Astrocyte of the cerebellum (primary cell): ENCODE results near the gene RFX8.

Experiments
- DNase-seq: peaks from one replicate; pipeline ENCODE4 v3.0.0-alpha.2; 2011; ENCODE audit warnings: low read depth
- H3K4me3 ChIP-seq: 2 replicates; pipeline ENCODE4 v1.5.1; 2011; ENCODE audit warnings: mild to moderate bottlenecking, low read depth, low read length, moderate library complexity
- in situ Hi-C: cut with HindIII; loops from 2 replicates; pipeline ENCODE4 v1.10.0; 2017; ENCODE audit warnings: low sequenced_read_pairs
- TF ChIP-seq, protein P1 (sequence below): IDR thresholded peaks from 2 replicates; pipeline ENCODE4 v1.5.1; 2012; ENCODE audit warnings: low read length, low read depth, moderate library complexity, mild to moderate bottlenecking; ENCODE audit errors: missing control alignments

RFX8 gene

DNA sequence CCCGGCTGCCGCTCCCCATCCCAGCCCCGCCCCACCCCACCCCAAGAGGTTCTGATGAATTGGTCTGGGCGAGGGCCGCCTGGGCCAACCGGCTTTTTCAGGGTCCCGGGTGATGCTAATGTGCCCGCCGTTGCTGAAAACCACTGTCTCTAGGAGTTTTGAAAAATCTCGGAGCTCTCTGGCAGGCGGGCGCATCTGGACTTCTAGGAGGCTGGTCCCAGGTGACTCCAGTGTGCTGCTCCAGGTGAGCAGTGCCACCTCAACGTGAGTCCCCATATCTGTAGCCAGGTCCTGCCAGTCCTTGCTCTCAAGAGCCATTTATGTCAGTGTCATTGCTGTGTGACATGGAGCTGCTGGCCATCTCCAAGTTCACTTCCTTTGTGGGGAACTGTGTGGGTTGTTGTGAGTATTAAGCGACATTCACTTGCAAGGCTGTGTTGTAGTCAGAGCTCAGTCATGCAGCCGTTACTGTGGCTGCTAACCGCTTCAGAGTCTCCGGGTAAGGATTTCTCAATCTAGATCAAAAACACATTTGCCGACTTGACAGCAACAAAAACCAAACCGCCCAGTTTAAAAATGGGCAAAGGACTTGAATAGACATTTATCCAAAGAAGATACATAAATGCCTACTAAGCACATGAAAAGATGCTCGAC lies at the start of gene RFX8:
Gene RFX8 (minus strand): TSS at position 382 of the 654 bp plus-strand sequence. CDS start 8,264 bp downstream, outside the sequence.
- DNase-seq: peak; percentile 56
- in situ Hi-C loops: no loop called here
- peak within 1 kb of the TSS; percentile 40 for H3K4me3 ChIP-seq
- TF ChIP-seq, protein P1, sequence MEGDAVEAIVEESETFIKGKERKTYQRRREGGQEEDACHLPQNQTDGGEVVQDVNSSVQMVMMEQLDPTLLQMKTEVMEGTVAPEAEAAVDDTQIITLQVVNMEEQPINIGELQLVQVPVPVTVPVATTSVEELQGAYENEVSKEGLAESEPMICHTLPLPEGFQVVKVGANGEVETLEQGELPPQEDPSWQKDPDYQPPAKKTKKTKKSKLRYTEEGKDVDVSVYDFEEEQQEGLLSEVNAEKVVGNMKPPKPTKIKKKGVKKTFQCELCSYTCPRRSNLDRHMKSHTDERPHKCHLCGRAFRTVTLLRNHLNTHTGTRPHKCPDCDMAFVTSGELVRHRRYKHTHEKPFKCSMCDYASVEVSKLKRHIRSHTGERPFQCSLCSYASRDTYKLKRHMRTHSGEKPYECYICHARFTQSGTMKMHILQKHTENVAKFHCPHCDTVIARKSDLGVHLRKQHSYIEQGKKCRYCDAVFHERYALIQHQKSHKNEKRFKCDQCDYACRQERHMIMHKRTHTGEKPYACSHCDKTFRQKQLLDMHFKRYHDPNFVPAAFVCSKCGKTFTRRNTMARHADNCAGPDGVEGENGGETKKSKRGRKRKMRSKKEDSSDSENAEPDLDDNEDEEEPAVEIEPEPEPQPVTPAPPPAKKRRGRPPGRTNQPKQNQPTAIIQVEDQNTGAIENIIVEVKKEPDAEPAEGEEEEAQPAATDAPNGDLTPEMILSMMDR: no peak

DNA sequence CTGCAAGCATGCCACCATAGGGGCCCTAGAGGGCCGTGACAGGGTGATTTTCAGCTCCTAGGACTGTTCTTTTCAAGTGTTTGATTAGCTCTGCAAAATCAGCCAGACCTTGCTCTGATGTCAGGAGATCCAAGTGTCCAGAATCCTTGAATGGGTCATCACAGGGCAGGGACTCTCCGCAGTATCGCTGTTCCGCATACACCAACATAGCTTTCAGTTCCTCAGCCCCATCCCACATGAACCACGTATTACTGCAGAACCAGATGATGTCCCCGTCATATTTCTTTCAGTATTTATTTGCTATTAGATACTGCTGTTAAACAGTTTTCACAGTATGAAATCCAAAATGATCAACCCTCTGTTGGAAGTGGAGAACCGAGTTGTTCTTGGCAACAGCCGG lies 46.6 kb upstream of the RFX8 start:
- no peak for DNase-seq
- in situ Hi-C loops: no loop called here
- no peak overlapping the region for H3K4me3 ChIP-seq
- TF ChIP-seq, protein P1: no peak

DNA sequence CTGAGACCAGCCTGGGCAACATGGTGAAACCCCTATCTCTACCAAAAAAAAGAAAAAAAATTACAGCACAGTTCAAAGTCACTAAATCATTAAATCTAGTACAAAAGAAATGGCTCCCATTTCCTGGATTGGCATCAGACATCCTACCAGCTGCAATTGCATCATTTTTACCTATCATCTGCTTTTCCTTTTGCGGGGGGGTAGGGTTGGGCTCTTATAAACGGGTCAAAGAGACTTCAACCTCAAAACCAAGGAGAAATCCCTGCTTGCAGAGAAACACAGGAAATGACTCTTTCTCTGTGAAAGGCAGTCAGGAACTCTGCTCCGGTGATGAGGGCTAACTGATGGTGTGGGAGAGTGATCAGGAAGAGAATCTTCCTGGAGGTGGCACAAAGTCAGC lies 45.3 kb upstream of the RFX8 start:
- no peak overlapping the region for H3K4me3 ChIP-seq
- DNase-seq: no peak
- in situ Hi-C loops: no loop called here
- TF ChIP-seq, protein P1: no peak

DNA sequence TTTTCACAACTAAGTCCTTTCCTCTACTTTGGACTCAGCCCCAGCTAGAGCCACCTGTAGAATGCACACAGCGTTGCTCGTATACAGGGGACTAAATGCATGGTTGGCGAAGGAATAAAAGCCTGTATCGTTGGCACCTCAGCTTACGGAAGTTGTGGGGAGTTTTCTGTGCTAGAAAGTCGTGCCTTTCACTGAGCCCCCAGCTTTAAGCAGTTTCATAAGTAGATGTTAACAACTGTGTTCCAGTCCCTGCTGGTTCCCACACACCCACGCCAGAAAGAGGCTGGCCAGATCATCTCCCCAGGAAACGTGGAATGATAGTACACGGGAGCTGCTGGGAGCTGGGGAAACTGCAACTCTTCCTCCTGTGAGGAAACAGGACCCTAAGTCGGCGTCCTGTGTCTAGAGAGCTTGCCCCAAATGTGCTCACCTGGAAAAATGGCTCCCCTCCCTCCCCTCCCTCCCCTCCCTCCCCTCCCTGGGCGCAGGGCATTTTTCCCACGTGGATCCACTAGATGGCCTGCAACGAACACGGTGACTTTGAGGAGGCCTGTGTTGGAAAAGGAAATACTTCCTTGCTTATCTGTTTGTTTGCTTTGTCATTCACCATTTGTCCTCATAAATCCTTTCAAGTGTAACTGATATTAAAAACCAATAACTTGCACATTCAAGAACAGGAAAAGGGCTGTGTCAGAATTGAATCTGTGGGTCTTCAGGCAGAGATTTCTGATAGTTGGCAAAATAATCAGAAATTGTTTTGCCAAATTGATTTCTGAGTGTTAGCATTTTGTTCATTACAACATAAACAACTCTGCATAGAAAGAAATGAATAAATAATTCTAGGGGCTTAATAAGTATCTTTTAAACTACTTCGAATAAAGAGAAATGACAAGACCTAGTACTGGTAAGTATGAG lies 43.9 kb upstream of the RFX8 start:
- DNase-seq: no peak
- no peak overlapping the region for H3K4me3 ChIP-seq
- TF ChIP-seq, protein P1: peak; percentile 57
- in situ Hi-C loops: no loop called here

DNA sequence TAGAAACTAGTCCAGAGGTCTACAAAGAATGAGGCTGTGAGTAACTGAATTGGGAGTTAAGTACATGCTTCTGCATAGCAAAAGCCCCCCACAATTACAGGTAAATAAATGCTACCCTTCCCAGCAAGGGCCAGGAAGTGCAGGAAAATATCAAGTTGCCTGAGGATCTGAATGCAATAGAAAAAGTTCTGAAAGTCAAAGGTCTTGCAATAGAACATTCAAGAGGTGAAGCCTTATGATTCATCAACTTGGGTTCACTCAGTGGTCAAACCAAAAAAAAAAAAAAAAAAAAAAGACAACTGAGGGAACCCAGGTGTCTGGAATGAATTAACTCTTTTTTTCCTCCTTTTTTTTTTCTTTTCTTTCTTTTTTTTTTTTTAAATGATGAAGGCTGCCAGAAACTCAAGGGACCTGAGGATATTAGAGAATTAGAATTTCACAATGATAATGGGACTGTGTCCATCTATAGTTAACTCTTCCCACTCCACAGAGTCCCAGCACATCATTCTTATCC lies 42.9 kb upstream of the RFX8 start:
- TF ChIP-seq, protein P1: no peak
- DNase-seq: no peak
- no peak overlapping the region for H3K4me3 ChIP-seq
- in situ Hi-C loops: no loop called here

DNA sequence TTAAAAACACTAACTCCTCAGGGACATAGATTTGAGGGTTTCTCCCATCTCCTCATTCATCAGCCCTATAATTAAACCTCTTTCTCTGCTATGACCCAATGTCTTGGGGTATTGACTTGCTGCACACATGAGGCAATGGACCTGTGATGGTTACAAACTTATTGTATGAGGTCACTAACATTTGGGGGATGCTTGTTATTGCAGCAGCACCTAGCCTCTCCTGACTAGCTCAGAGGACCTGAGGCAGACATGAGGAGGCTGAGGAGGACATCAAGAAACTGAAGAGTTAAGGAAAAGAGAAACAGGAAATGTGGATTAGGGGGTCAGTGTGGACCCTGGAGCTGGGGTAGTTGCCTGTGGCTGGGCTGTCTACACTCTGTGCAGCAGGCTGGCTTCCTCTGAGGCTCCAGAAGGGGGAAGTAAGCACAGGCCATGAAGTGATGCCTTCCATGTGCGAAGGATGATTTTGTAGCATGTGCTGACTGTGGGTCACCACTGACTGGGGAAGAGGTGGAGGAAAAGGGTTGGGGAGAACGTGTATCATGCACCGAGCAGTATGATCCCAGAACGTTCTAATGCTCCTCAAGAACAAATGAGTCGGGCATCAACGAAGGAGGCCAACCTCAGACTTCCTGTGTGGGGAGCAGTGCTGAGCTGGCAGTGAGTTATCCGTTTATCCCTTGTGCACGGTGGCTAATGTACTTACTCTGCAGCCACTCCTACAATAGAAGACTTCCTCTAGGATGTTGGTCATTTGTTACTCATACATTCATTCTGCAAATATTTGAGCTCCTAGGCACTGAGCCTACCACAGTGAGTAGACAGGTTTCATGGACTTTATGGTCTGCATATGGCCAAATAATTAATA lies 42.1 kb upstream of the RFX8 start:
- TF ChIP-seq, protein P1: no peak
- H3K4me3 ChIP-seq: no peak overlapping the region
- in situ Hi-C loops: no loop called here

More for the DNA sequence above, 42.1 kb upstream of the RFX8 start:
- DNase-seq: peak; percentile 69
